Astrocyte of the hippocampus (primary cell): ENCODE data around the gene GPR176.
"Not testable (repeated sequence)": the region's sequence is repeated elsewhere in the genome, so short reads cannot be mapped to it uniquely, and the experiment has no call there.

ENCODE experiments used
- DNase-seq: peaks from one replicate; pipeline ENCODE4 v3.0.0; 2011; ENCODE audit warnings: low read depth, low spot score

GPR176 gene

DNA sequence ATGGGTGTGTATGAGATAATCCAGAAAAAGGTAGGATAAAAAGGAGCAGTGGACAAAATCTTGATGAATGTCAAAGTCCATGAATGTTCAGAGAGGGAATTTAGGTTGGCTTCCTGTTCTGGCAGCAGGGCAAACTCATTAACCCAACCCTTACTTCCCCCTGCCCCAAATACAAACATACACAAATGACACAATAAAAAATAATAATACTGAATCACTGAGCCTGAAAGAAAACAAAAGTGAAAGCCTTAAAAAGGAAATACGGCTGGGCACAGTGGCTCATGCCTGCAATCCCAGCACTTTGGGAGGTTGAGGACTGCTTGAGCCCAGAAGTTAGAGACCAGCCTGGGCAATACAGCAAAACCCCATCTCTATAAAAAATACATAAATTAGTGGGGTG, 62.9 kb downstream of the GPR176 start:
- DNase-seq = no peak

DNA sequence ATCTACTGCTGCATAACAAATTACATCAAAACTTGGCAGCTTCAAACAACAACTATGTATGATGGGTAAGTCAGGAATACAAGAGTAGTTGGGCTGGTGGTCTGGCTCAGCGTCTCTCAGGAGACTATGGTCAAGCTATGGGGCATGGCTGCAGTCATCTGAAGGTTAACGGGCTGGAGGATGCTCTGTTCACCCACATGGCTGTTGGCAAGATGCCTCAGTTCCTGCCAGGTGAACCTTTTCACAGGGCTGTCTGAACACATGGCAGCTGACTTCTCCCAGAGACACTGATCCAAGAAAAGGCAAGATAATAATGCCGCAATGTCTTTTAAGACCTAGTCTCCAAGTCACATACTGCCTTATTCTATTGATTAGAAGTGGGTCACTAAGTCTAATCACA, 63.7 kb downstream of the GPR176 start:
- DNase-seq = no peak

GRCh38 chr15:39855400-39855799, 64.7 kb downstream of the GPR176 start:
- no peak for DNase-seq

GRCh38 chr15:39854161-39854560, 65.9 kb downstream of the GPR176 start:
- no peak for DNase-seq

GRCh38 chr15:39852250-39852649, 67.8 kb downstream of the GPR176 start:
- DNase-seq = peak; percentile 64

- DNase-seq = peak; percentile 44
Measured at GRCh38 chr15:39851500-39852092, 68.5 kb downstream of the GPR176 start.

- DNase-seq = no peak
Measured at GRCh38 chr15:39850436-39850835, 69.6 kb downstream of the GPR176 start.

- DNase-seq = peak; percentile 26
Measured at GRCh38 chr15:39846108-39846507, 74.0 kb downstream of the GPR176 start.

DNA sequence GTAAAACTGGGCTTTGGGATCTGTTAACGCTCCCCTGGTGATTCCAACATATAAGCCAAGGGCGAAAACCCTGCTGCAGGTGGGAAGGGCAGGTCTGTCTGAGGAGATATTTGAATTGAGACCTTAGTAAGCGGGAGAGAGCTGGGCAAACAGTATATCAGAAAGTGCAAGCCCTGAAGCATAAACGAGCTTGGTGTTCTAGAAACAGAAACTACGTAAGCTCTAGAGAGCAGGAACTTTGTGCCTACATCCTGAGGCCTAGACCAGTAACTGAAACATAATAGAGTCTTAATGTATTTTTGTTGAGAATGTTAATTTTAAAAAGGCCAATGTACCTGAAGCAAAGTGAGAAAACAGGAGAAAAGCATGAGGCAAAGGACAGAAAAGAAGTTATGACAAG, 74.5 kb downstream of the GPR176 start:
- DNase-seq = no peak

DNA sequence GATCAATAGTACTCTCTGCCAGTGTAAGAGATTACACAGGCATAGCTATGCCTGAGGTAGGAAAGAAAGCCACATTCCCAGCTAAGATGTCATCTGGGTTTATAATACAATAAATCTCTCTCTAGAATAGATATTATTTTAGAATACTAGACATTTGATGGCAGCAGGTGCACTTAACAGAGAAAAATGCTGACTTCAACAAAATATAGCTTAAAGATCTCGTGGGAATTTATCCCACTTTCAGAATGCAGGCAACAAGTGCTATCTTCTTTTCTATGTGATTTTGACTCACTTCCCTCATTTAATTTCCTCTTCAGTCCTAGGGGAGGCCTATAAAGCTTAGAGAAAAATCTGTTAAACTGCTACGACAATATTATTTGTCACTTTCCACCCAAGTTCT, 76.5 kb downstream of the GPR176 start:
- DNase-seq = no peak

- DNase-seq = no peak
Measured at GRCh38 chr15:39837454-39837853, 82.6 kb downstream of the GPR176 start.

DNA sequence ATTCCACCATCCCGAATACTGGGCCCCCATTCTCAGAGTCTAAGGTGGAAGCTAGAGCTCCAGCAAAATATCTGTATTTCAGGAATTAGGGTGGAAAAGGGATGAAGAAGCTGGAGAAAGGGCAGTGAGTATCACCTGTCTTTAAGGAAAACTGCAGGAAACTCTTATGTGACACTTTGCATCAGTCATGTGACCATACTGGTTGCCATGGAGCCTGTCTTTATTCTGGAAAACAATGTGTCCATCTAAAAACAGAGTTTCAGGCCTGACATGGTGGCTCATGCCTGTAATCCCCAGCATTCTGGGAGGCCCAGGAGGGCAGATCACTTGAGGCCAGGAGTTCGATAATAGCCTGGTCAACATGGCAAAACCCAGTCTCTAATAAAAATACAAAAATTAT, 84.5 kb downstream of the GPR176 start:
- DNase-seq = no peak

GRCh38 chr15:39834256-39834655, 85.8 kb downstream of the GPR176 start:
- no peak for DNase-seq

DNA sequence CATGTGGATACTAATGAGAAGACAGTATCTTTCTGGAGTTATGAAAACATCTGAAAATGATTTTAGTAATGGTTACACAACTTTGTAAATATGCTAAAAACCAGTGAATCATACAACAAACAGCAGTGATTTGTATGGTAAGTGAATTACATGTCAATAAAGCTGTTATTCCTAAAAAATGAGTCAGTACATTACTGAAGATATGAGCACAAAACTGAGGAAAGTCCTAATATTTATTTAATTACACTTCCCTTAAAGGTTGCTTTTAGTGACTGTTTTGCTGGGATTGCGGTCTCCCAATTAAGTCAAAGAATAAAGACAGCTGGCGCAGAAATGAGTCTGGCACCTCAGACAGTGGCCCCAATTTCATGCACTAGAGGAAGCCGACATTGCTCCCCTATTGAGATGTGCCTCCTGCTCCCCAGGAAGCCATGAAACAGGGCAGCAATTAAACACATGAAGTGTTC, 86.5 kb downstream of the GPR176 start:
- DNase-seq = peak; percentile 41

DNA sequence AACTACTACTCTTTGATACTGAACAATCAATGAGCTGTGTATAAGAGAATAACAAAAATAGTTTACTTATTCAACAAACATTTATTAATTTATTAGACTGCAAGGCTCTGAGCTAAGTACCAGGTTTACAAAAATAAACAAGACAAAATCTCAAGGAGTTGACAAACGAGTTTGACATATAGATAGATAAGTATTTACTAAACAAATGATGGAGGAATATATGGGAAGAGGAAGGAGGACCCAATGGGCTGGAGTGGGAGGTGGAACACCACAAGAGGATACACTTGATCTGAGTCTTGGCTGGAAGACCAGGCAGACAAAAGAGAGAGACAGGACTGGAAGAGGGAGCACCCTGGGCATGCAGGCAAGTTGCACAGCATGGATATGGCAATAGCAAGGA, 89.9 kb downstream of the GPR176 start:
- DNase-seq = no peak

- peak; percentile 83 for DNase-seq
Measured at GRCh38 chr15:39828374-39828931, 91.6 kb downstream of the GPR176 start.

GRCh38 chr15:39826975-39827374, 93.1 kb downstream of the GPR176 start:
- DNase-seq = no peak

DNA sequence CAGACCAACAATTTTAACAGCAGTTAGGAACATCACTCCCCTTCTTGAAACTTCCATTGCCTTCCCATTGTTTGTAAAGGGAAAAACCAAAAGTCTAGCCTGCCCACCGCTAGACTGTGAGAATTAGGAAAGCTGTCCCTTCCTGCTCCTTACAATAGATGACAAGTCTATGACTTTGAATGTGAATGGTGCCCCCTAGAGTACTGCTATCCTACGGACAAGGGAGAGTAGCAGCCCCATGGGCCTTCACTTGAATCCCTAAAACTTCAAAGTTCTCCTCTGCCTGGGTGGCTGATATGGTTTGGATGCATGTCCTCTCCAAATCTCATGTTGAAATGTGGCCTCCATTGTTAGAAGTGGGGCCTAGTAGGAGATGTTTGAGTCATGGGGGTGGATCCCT, 96.4 kb downstream of the GPR176 start:
- DNase-seq = no peak

DNA sequence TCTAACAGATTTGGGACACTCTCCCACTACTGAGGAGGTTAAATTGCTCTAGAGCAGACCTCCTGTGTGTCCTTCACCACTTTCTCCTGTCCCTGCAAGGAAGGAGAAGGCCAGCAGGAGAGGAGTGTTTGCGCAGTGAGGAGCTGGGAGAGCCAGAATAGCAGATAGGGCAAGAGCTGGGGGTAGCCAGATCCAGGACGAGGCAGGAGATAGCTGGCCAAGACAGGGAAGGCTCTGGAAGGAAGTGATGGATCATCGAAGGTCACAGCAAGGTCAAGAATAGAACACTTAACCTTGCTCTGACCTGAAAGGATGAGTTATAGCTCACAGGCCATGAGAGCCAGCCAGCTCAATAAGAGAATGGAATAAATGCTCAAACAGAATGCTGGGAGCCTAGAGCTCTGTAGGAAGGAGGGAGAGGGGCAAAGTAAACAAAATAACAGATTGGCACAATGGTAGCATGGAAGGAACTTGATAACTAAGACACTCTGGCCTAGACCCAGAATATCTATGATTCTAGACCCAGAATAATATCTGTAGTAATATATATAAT, 99.9 kb downstream of the GPR176 start:
- no peak for DNase-seq

- no peak for DNase-seq
Measured at GRCh38 chr15:39819533-39819932, 100.5 kb downstream of the GPR176 start.

DNA sequence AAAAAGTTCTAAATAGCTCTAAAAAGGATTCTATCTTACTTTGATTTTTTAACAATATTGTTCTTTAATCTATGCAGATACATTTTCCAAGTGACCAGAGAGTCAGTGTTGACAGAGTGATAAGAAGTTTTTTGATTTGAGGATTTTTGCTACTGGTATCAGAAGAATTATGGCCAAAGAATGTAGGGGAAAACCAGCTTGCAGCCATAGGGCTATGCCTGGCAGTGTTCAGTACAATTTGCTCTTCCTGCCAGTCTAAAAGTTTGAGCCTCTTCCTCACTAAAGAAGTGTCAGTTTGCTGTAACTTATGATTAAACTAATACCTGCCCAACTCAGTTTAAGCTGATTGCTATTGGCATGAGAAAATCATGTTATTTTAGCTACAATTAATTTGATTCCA, 102.2 kb downstream of the GPR176 start:
- DNase-seq = no peak

GRCh38 chr15:39814489-39814888, 105.6 kb downstream of the GPR176 start:
- no peak for DNase-seq

- not testable (repeated sequence) for DNase-seq
Measured at GRCh38 chr15:39812651-39813050, 107.4 kb downstream of the GPR176 start.

DNA sequence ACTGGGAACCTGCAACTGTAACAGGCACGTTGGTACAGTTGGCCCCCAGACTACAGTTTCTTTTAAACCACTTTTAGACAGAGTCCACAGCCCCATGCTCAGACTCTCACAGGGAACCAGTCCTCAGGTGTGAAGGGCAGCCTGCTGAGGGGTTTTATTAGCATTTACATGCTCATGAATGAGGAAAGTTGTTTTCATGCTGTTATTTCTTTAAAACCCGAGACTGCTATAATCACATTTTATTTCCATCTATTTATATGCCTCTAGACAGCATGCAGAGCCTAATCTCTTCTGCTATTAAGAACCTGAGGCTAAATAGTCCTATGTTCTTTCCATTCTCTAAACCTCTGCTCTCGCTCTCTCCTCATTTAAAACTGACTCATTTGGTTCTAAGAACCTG, 111.2 kb downstream of the GPR176 start:
- no peak for DNase-seq
